Dedifferentiated amniotic fluid mesenchymal stem cell (primary cell): ENCODE results near the gene MAGEA3.
"Not testable (repeated sequence)": the region's sequence is repeated elsewhere in the genome, so short reads cannot be mapped to it uniquely, and the experiment has no call there.

Experiments
- DNase-seq: peaks from one replicate; pipeline ENCODE4 v3.0.0-alpha.2; 2016; ENCODE audit errors: extremely low spot score

Gene MAGEA3

DNA sequence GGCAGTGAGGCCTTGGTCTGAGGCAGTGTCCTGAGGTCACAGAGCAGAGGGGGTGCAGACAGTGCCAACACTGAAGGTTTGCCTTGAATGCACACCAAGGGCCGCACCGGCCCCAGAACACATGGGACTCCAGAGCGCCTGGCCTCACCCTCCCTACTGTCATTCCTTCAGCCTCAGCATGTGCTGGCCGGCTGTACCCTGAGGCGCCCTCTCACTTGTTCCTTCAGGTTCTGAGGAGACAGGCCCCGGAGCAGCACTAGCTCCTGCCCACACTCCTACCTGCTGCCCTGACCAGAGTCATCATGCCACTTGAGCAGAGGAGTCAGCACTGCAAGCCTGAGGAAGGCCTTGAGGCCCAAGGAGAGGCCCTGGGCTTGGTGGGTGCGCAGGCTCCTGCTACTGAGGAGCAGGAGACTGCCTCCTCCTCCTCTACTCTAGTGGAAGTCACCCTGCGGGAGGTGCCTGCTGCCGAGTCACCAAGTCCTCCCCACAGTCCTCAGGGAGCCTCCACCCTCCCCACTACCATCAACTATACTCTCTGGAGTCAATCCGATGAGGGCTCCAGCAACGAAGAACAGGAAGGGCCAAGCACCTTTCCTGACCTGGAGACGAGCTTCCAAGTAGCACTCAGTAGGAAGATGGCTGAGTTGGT is 37.4 kb downstream of the MAGEA3 start:
- no peak for DNase-seq

DNA sequence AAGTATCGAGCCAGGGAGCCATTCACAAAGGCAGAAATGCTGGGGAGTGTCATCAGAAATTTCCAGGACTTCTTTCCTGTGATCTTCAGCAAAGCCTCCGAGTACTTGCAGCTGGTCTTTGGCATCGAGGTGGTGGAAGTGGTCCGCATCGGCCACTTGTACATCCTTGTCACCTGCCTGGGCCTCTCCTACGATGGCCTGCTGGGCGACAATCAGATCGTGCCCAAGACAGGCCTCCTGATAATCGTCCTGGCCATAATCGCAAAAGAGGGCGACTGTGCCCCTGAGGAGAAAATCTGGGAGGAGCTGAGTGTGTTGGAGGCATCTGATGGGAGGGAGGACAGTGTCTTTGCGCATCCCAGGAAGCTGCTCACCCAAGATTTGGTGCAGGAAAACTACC is 37.9 kb downstream of the MAGEA3 start:
- not testable (repeated sequence) for DNase-seq

DNA sequence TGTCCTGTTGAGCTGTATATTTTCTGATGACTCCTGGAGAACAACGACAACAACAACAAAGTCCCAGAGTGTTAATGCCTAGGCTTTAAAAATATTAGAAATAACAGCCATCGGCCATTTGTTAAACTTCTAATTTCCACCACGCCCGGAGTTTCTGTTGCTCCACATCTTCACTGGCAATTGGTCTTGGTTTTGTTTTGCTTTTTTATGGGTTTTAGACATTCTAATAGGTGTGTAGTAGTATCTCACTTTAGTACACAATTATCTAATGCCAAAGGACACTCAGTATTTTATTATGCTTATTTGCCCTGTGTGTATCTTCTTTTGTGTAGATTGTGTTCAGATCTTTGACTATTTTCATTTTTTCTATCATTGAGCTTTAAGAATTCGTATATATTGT is 40.0 kb downstream of the MAGEA3 start:
- no peak for DNase-seq
